Measurements from ENCODE around the gene GPR153. TPM values are rescaled to one million over a fixed set of nuclear protein-coding genes. Genes with fewer than 3 reads are reported as not detected.

Gene GPR153
- total and polyA plus RNA-seq, 2 of the 13 experiments (the other 11 are each of a cell fraction or from before 2014, with no cell fraction given): 0.22 to 0.31 TPM

- TF ChIP-seq, protein P1, sequence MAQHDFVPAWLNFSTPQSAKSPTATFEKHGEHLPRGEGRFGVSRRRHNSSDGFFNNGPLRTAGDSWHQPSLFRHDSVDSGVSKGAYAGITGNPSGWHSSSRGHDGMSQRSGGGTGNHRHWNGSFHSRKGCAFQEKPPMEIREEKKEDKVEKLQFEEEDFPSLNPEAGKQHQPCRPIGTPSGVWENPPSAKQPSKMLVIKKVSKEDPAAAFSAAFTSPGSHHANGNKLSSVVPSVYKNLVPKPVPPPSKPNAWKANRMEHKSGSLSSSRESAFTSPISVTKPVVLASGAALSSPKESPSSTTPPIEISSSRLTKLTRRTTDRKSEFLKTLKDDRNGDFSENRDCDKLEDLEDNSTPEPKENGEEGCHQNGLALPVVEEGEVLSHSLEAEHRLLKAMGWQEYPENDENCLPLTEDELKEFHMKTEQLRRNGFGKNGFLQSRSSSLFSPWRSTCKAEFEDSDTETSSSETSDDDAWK (CRISPR knock-in tag; IDR thresholded peaks at IDR 0.05): no peak
- TF ChIP-seq KDM5B (CRISPR knock-in tag; IDR thresholded peaks at IDR 0.05; ENCODE audit: borderline replicate concordance) (peak; percentile 87), NR2F6 (IDR thresholded peaks at IDR 0.05) (0 out of 2 replicates have a peak, but pooled peaks have one; percentile 19), NR2F6 (CRISPR knock-in tag; IDR thresholded peaks at IDR 0.05) (peak; percentile 16; the same call in 1 of the 2 replicates), ATM (IDR thresholded peaks at IDR 0.05; ENCODE audit: borderline replicate concordance) (no peak), ZXDC (CRISPR knock-in tag; IDR thresholded peaks at IDR 0.05) (no peak), TAF15 (IDR thresholded peaks at IDR 0.05; ENCODE audit: low read depth, low read length, poor library complexity, severe bottlenecking) (no peak), ZBTB8A (CRISPR knock-in tag; IDR thresholded peaks at IDR 0.05; ENCODE audit: borderline replicate concordance, low read depth) (no peak; the same call in 1 of the 2 replicates), ZNF337 (CRISPR knock-in tag; IDR thresholded peaks at IDR 0.05; ENCODE audit: borderline replicate concordance, low read depth) (no peak), RBM22 (optimal IDR thresholded peaks at IDR 0.05; ENCODE audit: low read length) (no peak), MBNL3 (CRISPR knock-in tag; conservative IDR thresholded peaks at IDR 0.05) (no peak), CENPBD1 (CRISPR knock-in tag; IDR thresholded peaks at IDR 0.05; ENCODE audit: borderline replicate concordance, low read depth) (no peak), ZBTB20 (CRISPR knock-in tag; IDR thresholded peaks at IDR 0.05; ENCODE audit: borderline replicate concordance, low read depth) (peak; percentile 62; the same call in 1 of the 2 replicates), ZNF17 (CRISPR knock-in tag; IDR thresholded peaks at IDR 0.05) (no peak), ZNF329 (CRISPR knock-in tag; IDR thresholded peaks at IDR 0.05; ENCODE audit: low read depth) (peak; percentile 63; the same call in 1 of the 2 replicates), ZZZ3 (CRISPR knock-in tag; IDR thresholded peaks at IDR 0.05; ENCODE audit: borderline replicate concordance) (peak; percentile 60; the same call in 1 of the 2 replicates), RELA (CRISPR knock-in tag; IDR thresholded peaks at IDR 0.05) (peak; percentile 94; the same call in 1 of the 2 replicates), SIN3B (IDR thresholded peaks at IDR 0.05; ENCODE audit: low read length) (no peak), ZNF331 (CRISPR knock-in tag; IDR thresholded peaks at IDR 0.05) (0 out of 2 replicates have a peak, but pooled peaks have one; percentile 28), ZFX (CRISPR knock-in tag; IDR thresholded peaks at IDR 0.05; ENCODE audit: low read depth) (peak; percentile 94), HOXA3 (CRISPR knock-in tag; IDR thresholded peaks at IDR 0.05) (peak; percentile 72), EED (CRISPR knock-in tag; IDR thresholded peaks at IDR 0.05) (0 out of 2 replicates have a peak, but pooled peaks have one; percentile 36)
- TF ChIP-seq, protein P2, sequence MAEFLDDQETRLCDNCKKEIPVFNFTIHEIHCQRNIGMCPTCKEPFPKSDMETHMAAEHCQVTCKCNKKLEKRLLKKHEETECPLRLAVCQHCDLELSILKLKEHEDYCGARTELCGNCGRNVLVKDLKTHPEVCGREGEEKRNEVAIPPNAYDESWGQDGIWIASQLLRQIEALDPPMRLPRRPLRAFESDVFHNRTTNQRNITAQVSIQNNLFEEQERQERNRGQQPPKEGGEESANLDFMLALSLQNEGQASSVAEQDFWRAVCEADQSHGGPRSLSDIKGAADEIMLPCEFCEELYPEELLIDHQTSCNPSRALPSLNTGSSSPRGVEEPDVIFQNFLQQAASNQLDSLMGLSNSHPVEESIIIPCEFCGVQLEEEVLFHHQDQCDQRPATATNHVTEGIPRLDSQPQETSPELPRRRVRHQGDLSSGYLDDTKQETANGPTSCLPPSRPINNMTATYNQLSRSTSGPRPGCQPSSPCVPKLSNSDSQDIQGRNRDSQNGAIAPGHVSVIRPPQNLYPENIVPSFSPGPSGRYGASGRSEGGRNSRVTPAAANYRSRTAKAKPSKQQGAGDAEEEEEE (CRISPR knock-in tag; IDR thresholded peaks at IDR 0.05; ENCODE audit: borderline replicate concordance): peak; percentile 67; the same call in 1 of the 2 replicates
- TF ChIP-seq, protein P3, sequence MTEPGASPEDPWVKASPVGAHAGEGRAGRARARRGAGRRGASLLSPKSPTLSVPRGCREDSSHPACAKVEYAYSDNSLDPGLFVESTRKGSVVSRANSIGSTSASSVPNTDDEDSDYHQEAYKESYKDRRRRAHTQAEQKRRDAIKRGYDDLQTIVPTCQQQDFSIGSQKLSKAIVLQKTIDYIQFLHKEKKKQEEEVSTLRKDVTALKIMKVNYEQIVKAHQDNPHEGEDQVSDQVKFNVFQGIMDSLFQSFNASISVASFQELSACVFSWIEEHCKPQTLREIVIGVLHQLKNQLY (CRISPR knock-in tag; IDR thresholded peaks at IDR 0.05): no peak
Observed at GRCh38 chr1:6205849-6206519, 54.9 kb downstream of the GPR153 start, which contains the start of gene RNF207 (continued).

Data from HepG2 (cell line).